PC-9 (cell line): ENCODE measurements around the gene MYO3B.

Source experiments
- EZH2 ChIP-seq: fragments of 200-600 bp; sonication (generic); IDR thresholded peaks from 2 replicates; pipeline ENCODE4 v1.8.0; 2017; ENCODE audit warnings: antibody characterized with exemption, low read depth
- TF ChIP-seq, protein P1 (sequence below): fragments of 200-600 bp; sonication (generic); conservative IDR thresholded peaks from 2 replicates; pipeline ENCODE4 v1.6.1; 2017; ENCODE audit warnings: mixed run types, antibody characterized with exemption, mild to moderate bottlenecking, moderate library complexity

DNA sequence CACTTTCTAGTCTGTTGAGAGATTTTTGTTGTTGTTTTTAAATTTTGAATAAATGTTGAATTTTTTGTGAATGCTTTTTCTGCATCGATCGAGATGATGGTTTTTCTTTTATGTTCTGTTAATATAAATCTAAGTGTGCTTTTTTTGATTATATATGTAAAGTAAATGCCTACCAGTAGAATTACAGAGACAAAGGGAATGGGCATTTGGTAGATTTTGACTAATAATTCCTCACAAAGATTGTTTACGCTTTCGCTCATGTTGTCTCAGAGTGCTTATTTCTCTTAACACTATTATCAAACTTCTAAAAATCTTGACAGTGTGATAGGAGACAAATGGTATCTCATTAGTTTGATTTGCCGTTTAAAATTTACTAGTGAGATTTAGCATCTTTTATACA, 3.7 kb downstream of the MYO3B start:
- TF ChIP-seq, protein P1, sequence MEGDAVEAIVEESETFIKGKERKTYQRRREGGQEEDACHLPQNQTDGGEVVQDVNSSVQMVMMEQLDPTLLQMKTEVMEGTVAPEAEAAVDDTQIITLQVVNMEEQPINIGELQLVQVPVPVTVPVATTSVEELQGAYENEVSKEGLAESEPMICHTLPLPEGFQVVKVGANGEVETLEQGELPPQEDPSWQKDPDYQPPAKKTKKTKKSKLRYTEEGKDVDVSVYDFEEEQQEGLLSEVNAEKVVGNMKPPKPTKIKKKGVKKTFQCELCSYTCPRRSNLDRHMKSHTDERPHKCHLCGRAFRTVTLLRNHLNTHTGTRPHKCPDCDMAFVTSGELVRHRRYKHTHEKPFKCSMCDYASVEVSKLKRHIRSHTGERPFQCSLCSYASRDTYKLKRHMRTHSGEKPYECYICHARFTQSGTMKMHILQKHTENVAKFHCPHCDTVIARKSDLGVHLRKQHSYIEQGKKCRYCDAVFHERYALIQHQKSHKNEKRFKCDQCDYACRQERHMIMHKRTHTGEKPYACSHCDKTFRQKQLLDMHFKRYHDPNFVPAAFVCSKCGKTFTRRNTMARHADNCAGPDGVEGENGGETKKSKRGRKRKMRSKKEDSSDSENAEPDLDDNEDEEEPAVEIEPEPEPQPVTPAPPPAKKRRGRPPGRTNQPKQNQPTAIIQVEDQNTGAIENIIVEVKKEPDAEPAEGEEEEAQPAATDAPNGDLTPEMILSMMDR = no peak
- TF ChIP-seq EZH2 = no peak
